ENCODE data around the gene SSBP4.

DNA sequence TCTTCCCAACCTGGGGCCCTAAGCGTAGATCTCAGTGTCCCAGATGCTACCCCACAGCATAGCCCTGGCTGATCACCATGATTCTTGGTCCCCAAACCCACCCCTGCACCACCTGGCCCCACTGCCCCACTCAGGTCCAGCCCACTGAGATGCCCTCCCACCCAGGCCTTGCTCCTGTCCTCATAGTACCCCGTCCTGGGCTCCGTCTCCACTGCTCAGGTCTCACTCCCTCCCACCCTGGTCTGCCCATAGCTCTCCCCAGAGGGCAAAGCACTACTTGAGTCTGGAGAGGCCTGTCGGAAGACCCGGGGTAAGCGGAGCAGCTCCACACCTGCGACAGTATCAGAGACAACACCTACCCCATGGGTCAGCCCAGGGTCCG is 54.5 kb downstream of the SSBP4 start:
- TF ChIP-seq, protein P1, sequence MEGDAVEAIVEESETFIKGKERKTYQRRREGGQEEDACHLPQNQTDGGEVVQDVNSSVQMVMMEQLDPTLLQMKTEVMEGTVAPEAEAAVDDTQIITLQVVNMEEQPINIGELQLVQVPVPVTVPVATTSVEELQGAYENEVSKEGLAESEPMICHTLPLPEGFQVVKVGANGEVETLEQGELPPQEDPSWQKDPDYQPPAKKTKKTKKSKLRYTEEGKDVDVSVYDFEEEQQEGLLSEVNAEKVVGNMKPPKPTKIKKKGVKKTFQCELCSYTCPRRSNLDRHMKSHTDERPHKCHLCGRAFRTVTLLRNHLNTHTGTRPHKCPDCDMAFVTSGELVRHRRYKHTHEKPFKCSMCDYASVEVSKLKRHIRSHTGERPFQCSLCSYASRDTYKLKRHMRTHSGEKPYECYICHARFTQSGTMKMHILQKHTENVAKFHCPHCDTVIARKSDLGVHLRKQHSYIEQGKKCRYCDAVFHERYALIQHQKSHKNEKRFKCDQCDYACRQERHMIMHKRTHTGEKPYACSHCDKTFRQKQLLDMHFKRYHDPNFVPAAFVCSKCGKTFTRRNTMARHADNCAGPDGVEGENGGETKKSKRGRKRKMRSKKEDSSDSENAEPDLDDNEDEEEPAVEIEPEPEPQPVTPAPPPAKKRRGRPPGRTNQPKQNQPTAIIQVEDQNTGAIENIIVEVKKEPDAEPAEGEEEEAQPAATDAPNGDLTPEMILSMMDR (tag by site-specific recombination; IDR thresholded peaks at IDR 0.05), result no peak
- no peak for TF ChIP-seq ZNF266 (tag by site-specific recombination; IDR thresholded peaks at IDR 0.05; ENCODE audit: low read depth)
- TF ChIP-seq, protein P2, sequence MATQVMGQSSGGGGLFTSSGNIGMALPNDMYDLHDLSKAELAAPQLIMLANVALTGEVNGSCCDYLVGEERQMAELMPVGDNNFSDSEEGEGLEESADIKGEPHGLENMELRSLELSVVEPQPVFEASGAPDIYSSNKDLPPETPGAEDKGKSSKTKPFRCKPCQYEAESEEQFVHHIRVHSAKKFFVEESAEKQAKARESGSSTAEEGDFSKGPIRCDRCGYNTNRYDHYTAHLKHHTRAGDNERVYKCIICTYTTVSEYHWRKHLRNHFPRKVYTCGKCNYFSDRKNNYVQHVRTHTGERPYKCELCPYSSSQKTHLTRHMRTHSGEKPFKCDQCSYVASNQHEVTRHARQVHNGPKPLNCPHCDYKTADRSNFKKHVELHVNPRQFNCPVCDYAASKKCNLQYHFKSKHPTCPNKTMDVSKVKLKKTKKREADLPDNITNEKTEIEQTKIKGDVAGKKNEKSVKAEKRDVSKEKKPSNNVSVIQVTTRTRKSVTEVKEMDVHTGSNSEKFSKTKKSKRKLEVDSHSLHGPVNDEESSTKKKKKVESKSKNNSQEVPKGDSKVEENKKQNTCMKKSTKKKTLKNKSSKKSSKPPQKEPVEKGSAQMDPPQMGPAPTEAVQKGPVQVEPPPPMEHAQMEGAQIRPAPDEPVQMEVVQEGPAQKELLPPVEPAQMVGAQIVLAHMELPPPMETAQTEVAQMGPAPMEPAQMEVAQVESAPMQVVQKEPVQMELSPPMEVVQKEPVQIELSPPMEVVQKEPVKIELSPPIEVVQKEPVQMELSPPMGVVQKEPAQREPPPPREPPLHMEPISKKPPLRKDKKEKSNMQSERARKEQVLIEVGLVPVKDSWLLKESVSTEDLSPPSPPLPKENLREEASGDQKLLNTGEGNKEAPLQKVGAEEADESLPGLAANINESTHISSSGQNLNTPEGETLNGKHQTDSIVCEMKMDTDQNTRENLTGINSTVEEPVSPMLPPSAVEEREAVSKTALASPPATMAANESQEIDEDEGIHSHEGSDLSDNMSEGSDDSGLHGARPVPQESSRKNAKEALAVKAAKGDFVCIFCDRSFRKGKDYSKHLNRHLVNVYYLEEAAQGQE (tag by site-specific recombination; IDR thresholded peaks at IDR 0.05), result no peak
- TF ChIP-seq KLF1 (tag by site-specific recombination; IDR thresholded peaks at IDR 0.05), result no peak
- no peak for TF ChIP-seq ZNF423 (tag by site-specific recombination; IDR thresholded peaks at IDR 0.05)
- no peak for TF ChIP-seq ZNF610 (tag by site-specific recombination; IDR thresholded peaks at IDR 0.05; ENCODE audit: borderline replicate concordance)
- TF ChIP-seq KLF10 (tag by site-specific recombination; IDR thresholded peaks at IDR 0.05), result no peak
- no peak for TF ChIP-seq ZFP41 (tag by site-specific recombination; IDR thresholded peaks at IDR 0.05; ENCODE audit: borderline replicate concordance)
